ENCODE results near the gene CRYBB3. TPM values are rescaled to one million over a fixed set of nuclear protein-coding genes. Genes with fewer than 3 reads are reported as not detected.
"Not testable (repeated sequence)": the region's sequence is repeated elsewhere in the genome, so short reads cannot be mapped to it uniquely, and the experiment has no call there.

The CRYBB3 gene
- total and polyA plus RNA-seq, 2 donors (not counting 1 experiment from before 2014, with no cell fraction given) = not detected

DNA sequence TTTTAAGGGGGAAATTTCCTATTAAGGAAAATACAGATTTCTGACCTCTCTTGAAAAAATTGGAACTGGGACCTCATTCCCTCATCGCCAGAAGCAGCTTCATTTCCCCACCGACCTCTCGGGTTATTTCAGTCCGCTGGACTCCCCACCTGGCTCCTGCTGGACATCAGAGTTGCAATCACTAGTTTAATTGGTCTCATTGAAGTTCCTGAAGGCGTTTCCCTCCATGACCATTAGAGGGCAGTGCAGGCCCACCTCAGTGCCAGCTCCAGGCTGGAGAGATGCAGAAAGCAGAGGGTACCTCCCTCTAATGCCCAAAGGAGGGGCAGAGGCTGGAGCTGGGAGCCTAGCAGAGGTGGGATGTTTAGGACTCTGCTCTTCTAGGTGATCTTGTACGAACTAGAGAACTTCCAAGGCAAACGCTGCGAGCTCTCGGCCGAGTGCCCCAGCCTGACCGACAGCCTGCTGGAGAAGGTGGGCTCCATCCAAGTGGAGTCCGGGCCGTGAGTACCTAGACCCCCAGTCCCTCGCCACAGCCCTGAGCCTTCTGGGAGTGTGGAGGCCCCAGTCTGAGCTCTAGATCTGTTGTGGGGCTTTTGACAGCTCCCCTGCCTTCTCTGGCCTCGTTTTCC is 2.7 kb downstream of the CRYBB3 start:
- no peak overlapping the region for H2AFZ ChIP-seq (ENCODE audit: insufficient read depth, low read depth, low read length, poor library complexity, severe bottlenecking)
- no peak overlapping the region for H3K27ac Mint-ChIP-seq
- 45% methylated on average over 12 of the region's 15 CpGs for WGBS (ENCODE audit: insufficient coverage)
- H3K4me3 ChIP-seq (ENCODE audit: control extremely low read depth in 1 of 5, extremely low read depth in 1 of 5, insufficient read depth in 1 of 5, low read depth in 2 of 5, low read length in 4 of 5) = no peak overlapping the region
- CTCF ChIA-PET = interaction anchor here (0.6 to 3.4 kb wide), 13 partner anchors 8 to 1159 kb away, joined by 3 to 16 read pairs (median 4); no protein-coding TSS in a partner anchor
- H3K9me3 Mint-ChIP-seq (ENCODE audit: insufficient read depth) = no peaks in the 10 kb centered on the region
- intact Hi-C loops (cut with micrococcal nuclease) = loop anchor here (2.0 kb wide), 1 partner anchor 570 kb away; no protein-coding TSS in a partner anchor
- no peaks in the 10 kb centered on the region for H4K20me1 ChIP-seq (ENCODE audit: control insufficient read depth, insufficient read depth, low read length, poor library complexity, severe bottlenecking)
- no peak overlapping the region for H3K4me3 Mint-ChIP-seq
- H3K27me3 ChIP-seq (replicated peaks in 1 of 4; ENCODE audit: control extremely low read depth in 1 of 4, control insufficient read depth in 3 of 4, insufficient read depth in 4 of 4, low read length in 3 of 4) = no peaks in the 10 kb centered on the region
- DNase-seq (peak; percentile 54), ATAC-seq (ENCODE audit: low read depth) (peak; percentile 54)
- H3K4me1 ChIP-seq (ENCODE audit: control insufficient read depth in 2 of 2, insufficient read depth in 2 of 2, low read length in 2 of 2) = no peaks in the 10 kb centered on the region
- POLR2A ChIA-PET = no interaction called here
- H3K9me3 ChIP-seq (ENCODE audit: control extremely low read depth in 1 of 3, control insufficient read depth in 2 of 3, insufficient read depth in 1 of 3, low read length in 2 of 3) = peaks cover 0 to 2% (median 0%) of the 10 kb centered on the region in 3 donors
- peaks cover 10% of the 10 kb centered on the region for H3K27me3 Mint-ChIP-seq
- no peaks in the 10 kb centered on the region for H3K36me3 ChIP-seq (replicated peaks in 1 of 2; ENCODE audit: control extremely low read depth in 1 of 2, control insufficient read depth in 1 of 2, extremely low read depth in 1 of 2, insufficient read depth in 2 of 2, low read length in 1 of 2)
- no peaks in the 10 kb centered on the region for H3K4me1 Mint-ChIP-seq
- H3K79me2 ChIP-seq (ENCODE audit: control insufficient read depth, insufficient read depth, low read length) = no peaks in the 10 kb centered on the region
- H3K27ac ChIP-seq (ENCODE audit: low read length in 2 of 2) = no peak overlapping the region
- H3K9ac ChIP-seq (ENCODE audit: low read length) = no peak overlapping the region
- no peak for TF ChIP-seq EZH2 (IDR thresholded peaks at IDR 0.05; ENCODE audit: borderline replicate concordance, insufficient read depth, low read depth, low read length, poor library complexity, severe bottlenecking)
- TF ChIP-seq, protein P1, sequence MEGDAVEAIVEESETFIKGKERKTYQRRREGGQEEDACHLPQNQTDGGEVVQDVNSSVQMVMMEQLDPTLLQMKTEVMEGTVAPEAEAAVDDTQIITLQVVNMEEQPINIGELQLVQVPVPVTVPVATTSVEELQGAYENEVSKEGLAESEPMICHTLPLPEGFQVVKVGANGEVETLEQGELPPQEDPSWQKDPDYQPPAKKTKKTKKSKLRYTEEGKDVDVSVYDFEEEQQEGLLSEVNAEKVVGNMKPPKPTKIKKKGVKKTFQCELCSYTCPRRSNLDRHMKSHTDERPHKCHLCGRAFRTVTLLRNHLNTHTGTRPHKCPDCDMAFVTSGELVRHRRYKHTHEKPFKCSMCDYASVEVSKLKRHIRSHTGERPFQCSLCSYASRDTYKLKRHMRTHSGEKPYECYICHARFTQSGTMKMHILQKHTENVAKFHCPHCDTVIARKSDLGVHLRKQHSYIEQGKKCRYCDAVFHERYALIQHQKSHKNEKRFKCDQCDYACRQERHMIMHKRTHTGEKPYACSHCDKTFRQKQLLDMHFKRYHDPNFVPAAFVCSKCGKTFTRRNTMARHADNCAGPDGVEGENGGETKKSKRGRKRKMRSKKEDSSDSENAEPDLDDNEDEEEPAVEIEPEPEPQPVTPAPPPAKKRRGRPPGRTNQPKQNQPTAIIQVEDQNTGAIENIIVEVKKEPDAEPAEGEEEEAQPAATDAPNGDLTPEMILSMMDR (IDR thresholded peaks at IDR 0.05) = peak; percentile 95
- H3K4me2 ChIP-seq (replicated peaks; ENCODE audit: low read depth, low read length, poor library complexity, severe bottlenecking) = no peak overlapping the region

DNA sequence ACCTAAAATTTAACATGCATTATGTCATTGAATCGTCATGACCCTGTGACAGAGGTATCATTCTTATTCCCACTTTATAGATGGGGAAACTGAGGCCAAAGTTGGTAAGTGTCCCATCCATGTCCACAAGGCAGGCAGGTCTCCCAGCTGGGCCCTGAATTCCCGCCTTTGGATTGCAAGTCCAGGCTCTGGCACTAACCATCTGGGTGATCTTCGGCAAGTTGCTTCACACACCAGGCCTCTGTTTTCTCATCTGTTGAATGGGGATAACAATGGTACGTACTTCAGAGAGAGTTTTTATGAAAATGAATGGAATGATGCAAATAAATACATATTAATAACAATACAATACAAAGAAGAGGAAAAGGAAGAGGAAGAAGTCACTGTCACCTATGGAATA is 3.4 kb downstream of the CRYBB3 start:
- Histone ChIP-seq H3K79me2 (ENCODE audit: control insufficient read depth, insufficient read depth, low read length) (no peaks in the 10 kb centered on the region), H3K4me1 (ENCODE audit: control insufficient read depth in 2 of 2, insufficient read depth in 2 of 2, low read length in 2 of 2) (no peaks in the 10 kb centered on the region), H2AFZ (ENCODE audit: insufficient read depth, low read depth, low read length, poor library complexity, severe bottlenecking) (no peak overlapping the region), H3K4me3 (ENCODE audit: control extremely low read depth in 1 of 5, extremely low read depth in 1 of 5, insufficient read depth in 1 of 5, low read depth in 2 of 5, low read length in 4 of 5) (no peak overlapping the region), H3K9ac (ENCODE audit: low read length) (no peak overlapping the region), H3K27me3 (replicated peaks in 1 of 4; ENCODE audit: control extremely low read depth in 1 of 4, control insufficient read depth in 3 of 4, insufficient read depth in 4 of 4, low read length in 3 of 4) (no peaks in the 10 kb centered on the region), H4K20me1 (ENCODE audit: control insufficient read depth, insufficient read depth, low read length, poor library complexity, severe bottlenecking) (no peaks in the 10 kb centered on the region), H3K27ac (ENCODE audit: low read length in 2 of 2) (no peak overlapping the region), H3K36me3 (replicated peaks in 1 of 2; ENCODE audit: control extremely low read depth in 1 of 2, control insufficient read depth in 1 of 2, extremely low read depth in 1 of 2, insufficient read depth in 2 of 2, low read length in 1 of 2) (no peaks in the 10 kb centered on the region), H3K4me2 (replicated peaks; ENCODE audit: low read depth, low read length, poor library complexity, severe bottlenecking) (no peak overlapping the region), H3K9me3 (ENCODE audit: control extremely low read depth in 1 of 3, control insufficient read depth in 2 of 3, insufficient read depth in 1 of 3, low read length in 2 of 3) (peaks cover 0 to 2% (median 0%) of the 10 kb centered on the region in 3 donors)
- ChIA-PET CTCF (interaction anchor here (0.6 to 3.4 kb wide), 7 partner anchors 10 to 1127 kb away, joined by 3 to 16 read pairs (median 8); no protein-coding TSS in a partner anchor), POLR2A (no interaction called here)
- Mint-ChIP-seq H3K27me3 (peaks cover 14% of the 10 kb centered on the region), H3K4me1 (no peaks in the 10 kb centered on the region), H3K27ac (no peak overlapping the region), H3K4me3 (no peak overlapping the region), H3K9me3 (ENCODE audit: insufficient read depth) (no peaks in the 10 kb centered on the region)
- TF ChIP-seq EZH2 (IDR thresholded peaks at IDR 0.05; ENCODE audit: borderline replicate concordance, insufficient read depth, low read depth, low read length, poor library complexity, severe bottlenecking) = no peak
- TF ChIP-seq, protein P1 (IDR thresholded peaks at IDR 0.05) = no peak
- 100% methylated on average over 1 of the region's 4 CpGs for WGBS (ENCODE audit: insufficient coverage)
- intact Hi-C loops (cut with micrococcal nuclease) = loop anchor here (2.0 kb wide), 1 partner anchor 570 kb away; no protein-coding TSS in a partner anchor
- DNase-seq (no peak), ATAC-seq (ENCODE audit: low read depth) (no peak)

DNA sequence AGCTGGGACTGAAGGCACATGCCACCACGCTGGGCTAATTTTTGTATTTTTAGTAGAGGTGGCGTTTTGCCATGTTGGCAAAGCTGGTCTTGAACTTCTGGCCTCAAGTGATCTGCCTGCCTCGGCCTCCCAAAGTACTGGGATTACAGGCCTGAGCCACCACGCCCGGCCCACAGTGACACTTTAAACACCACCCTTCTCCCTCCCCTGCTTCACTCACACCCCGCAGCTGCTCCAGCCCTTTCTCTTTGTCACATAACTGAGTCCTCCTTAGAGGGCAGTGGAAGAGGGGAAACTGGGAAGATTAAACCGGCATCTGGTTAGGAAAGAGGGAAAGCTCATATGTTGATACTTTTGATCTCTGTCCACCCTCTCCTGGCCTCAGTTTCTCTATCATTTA is 4.9 kb downstream of the CRYBB3 start:
- ATAC-seq (ENCODE audit: low read depth); H3K79me2 ChIP-seq (ENCODE audit: control insufficient read depth, insufficient read depth, low read length); H3K4me1 Mint-ChIP-seq; POLR2A ChIA-PET; H2AFZ ChIP-seq (ENCODE audit: insufficient read depth, low read depth, low read length, poor library complexity, severe bottlenecking); H4K20me1 ChIP-seq (ENCODE audit: control insufficient read depth, insufficient read depth, low read length, poor library complexity, severe bottlenecking); H3K27ac ChIP-seq (ENCODE audit: low read length in 2 of 2); H3K9me3 ChIP-seq (ENCODE audit: control extremely low read depth in 1 of 3, control insufficient read depth in 2 of 3, insufficient read depth in 1 of 3, low read length in 2 of 3); H3K4me3 ChIP-seq (ENCODE audit: control extremely low read depth in 1 of 5, extremely low read depth in 1 of 5, insufficient read depth in 1 of 5, low read depth in 2 of 5, low read length in 4 of 5); H3K4me1 ChIP-seq (ENCODE audit: control insufficient read depth in 2 of 2, insufficient read depth in 2 of 2, low read length in 2 of 2); DNase-seq; H3K27me3 ChIP-seq (replicated peaks in 1 of 4; ENCODE audit: control extremely low read depth in 1 of 4, control insufficient read depth in 3 of 4, insufficient read depth in 4 of 4, low read length in 3 of 4); H3K27ac Mint-ChIP-seq; H3K4me3 Mint-ChIP-seq; intact Hi-C loops (cut with micrococcal nuclease); H3K4me2 ChIP-seq (replicated peaks; ENCODE audit: low read depth, low read length, poor library complexity, severe bottlenecking); H3K36me3 ChIP-seq (replicated peaks in 1 of 2; ENCODE audit: control extremely low read depth in 1 of 2, control insufficient read depth in 1 of 2, extremely low read depth in 1 of 2, insufficient read depth in 2 of 2, low read length in 1 of 2); H3K9me3 Mint-ChIP-seq (ENCODE audit: insufficient read depth); H3K9ac ChIP-seq (ENCODE audit: low read length): not testable (repeated sequence)
- whole genome bisulfite sequencing (ENCODE audit: insufficient coverage) = 71% methylated on average over 4 of the region's 7 CpGs
- CTCF ChIA-PET = interaction anchor here (0.9 to 2.2 kb wide), 2 partner anchors 11 to 129 kb away, joined by 3 to 6 read pairs; no protein-coding TSS in a partner anchor
- H3K27me3 Mint-ChIP-seq = peaks cover 15% of the 10 kb centered on the region
